ENCODE data around the gene ZNF17.

Gene ZNF17

GRCh38 chr19:57410877-57411671 is at the start of gene ZNF17:
ZNF17 (plus strand) TSS chr19:57411161; CDS start chr19:57413616, 2,455 bp downstream.
- TF ChIP-seq GATA2 (IDR thresholded peaks at IDR 0.05; ENCODE audit: low read depth, low read length) (no peak), GATA3 (IDR thresholded peaks at IDR 0.05; ENCODE audit: low read depth, low read length) (no peak)

- no peak for TF ChIP-seq GATA2 (IDR thresholded peaks at IDR 0.05; ENCODE audit: low read depth, low read length)
- no peak for TF ChIP-seq GATA3 (IDR thresholded peaks at IDR 0.05; ENCODE audit: low read depth, low read length)
Observed at GRCh38 chr19:57362419-57362818, 48.5 kb upstream of the ZNF17 start.

GRCh38 chr19:57362997-57363687 is 47.8 kb upstream of the ZNF17 start, which contains the start of the genes TRAPPC2B and ZNF547:
TRAPPC2B (plus strand) TSS chr19:57363551; CDS start chr19:57364834, 1,283 bp downstream.
ZNF547 (plus strand) TSS chr19:57363551; CDS start chr19:57368556, 5,005 bp downstream.
- TF ChIP-seq GATA2 (IDR thresholded peaks at IDR 0.05; ENCODE audit: low read depth, low read length) (no peak), GATA3 (IDR thresholded peaks at IDR 0.05; ENCODE audit: low read depth, low read length) (no peak)

- TF ChIP-seq GATA2 (IDR thresholded peaks at IDR 0.05; ENCODE audit: low read depth, low read length), result no peak
- TF ChIP-seq GATA3 (IDR thresholded peaks at IDR 0.05; ENCODE audit: low read depth, low read length), result no peak
Observed at GRCh38 chr19:57363688-57364181, 47.2 kb upstream of the ZNF17 start.

- TF ChIP-seq GATA2 (IDR thresholded peaks at IDR 0.05; ENCODE audit: low read depth, low read length), result no peak
- no peak for TF ChIP-seq GATA3 (IDR thresholded peaks at IDR 0.05; ENCODE audit: low read depth, low read length)
Observed at GRCh38 chr19:57366776-57367175, 44.2 kb upstream of the ZNF17 start.

GRCh38 chr19:57374179-57374578 is 36.8 kb upstream of the ZNF17 start:
- TF ChIP-seq GATA2 (IDR thresholded peaks at IDR 0.05; ENCODE audit: low read depth, low read length), result no peak

GRCh38 chr19:57376151-57376550 is 34.8 kb upstream of the ZNF17 start:
- TF ChIP-seq GATA2 (IDR thresholded peaks at IDR 0.05; ENCODE audit: low read depth, low read length) (no peak), GATA3 (IDR thresholded peaks at IDR 0.05; ENCODE audit: low read depth, low read length) (no peak)

DNA sequence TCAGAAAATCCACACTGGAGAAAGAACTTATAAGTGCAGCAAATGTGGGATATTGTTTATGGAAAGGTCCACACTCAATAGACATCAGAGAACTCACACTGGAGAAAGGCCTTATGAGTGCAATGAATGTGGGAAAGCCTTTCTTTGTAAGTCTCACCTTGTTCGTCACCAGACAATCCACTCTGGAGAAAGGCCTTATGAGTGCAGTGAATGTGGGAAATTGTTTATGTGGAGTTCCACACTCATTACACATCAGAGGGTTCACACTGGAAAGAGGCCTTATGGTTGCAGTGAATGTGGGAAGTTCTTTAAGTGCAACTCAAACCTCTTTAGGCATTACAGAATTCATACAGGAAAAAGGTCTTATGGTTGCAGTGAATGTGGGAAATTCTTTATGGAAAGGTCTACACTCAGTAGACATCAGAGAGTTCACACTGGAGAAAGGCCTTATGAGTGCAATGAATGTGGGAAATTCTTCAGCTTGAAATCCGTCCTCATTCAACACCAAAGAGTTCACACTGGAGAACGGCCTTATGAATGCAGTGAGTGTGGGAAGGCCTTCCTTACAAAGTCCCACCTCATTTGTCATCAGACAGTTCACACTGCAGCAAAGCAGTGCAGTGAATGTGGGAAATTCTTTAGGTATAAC is 33.3 kb upstream of the ZNF17 start:
- TF ChIP-seq GATA3 (IDR thresholded peaks at IDR 0.05; ENCODE audit: low read depth, low read length) (no peak), GATA2 (IDR thresholded peaks at IDR 0.05; ENCODE audit: low read depth, low read length) (no peak)

- no peak for TF ChIP-seq GATA3 (IDR thresholded peaks at IDR 0.05; ENCODE audit: low read depth, low read length)
- no peak for TF ChIP-seq GATA2 (IDR thresholded peaks at IDR 0.05; ENCODE audit: low read depth, low read length)
Observed at GRCh38 chr19:57380923-57381322, 30.0 kb upstream of the ZNF17 start.

- TF ChIP-seq GATA3 (IDR thresholded peaks at IDR 0.05; ENCODE audit: low read depth, low read length) (no peak), GATA2 (IDR thresholded peaks at IDR 0.05; ENCODE audit: low read depth, low read length) (no peak)
Observed at GRCh38 chr19:57382806-57383488, 28.0 kb upstream of the ZNF17 start.

- TF ChIP-seq GATA2 (IDR thresholded peaks at IDR 0.05; ENCODE audit: low read depth, low read length) (no peak), GATA3 (IDR thresholded peaks at IDR 0.05; ENCODE audit: low read depth, low read length) (no peak)
Observed at GRCh38 chr19:57389194-57389729, 21.7 kb upstream of the ZNF17 start.

- TF ChIP-seq GATA2 (IDR thresholded peaks at IDR 0.05; ENCODE audit: low read depth, low read length) (no peak), GATA3 (IDR thresholded peaks at IDR 0.05; ENCODE audit: low read depth, low read length) (no peak)
Observed at GRCh38 chr19:57389730-57390598, 21.0 kb upstream of the ZNF17 start, which contains the start of gene ZNF548. ZNF548 (plus strand) TSS chr19:57389854; CDS start chr19:57390100, 246 bp downstream.

Data from SH-SY5Y (cell line).